GM12801 (cell line): ENCODE measurements around the gene GPA33.

ENCODE experiments used
- CTCF ChIP-seq: IDR thresholded peaks from one replicate; pipeline ENCODE4 v1.5.1; 2011; ENCODE audit warnings: control low read depth; ENCODE audit not compliant: insufficient read length; ENCODE audit errors: extremely low read depth

The GPA33 gene

GRCh38 chr1:167076136-167076710, 14.0 kb downstream of the GPA33 start:
- no peak for TF ChIP-seq CTCF

- TF ChIP-seq CTCF = no peak
These were observed 18.9 kb downstream of the GPA33 start for GRCh38 chr1:167071286-167071685.

GRCh38 chr1:167068761-167069160, 21.4 kb downstream of the GPA33 start:
- TF ChIP-seq CTCF = no peak

- no peak for TF ChIP-seq CTCF
These were observed 22.3 kb downstream of the GPA33 start for GRCh38 chr1:167067904-167068303.

GRCh38 chr1:167066333-167067122, 23.6 kb downstream of the GPA33 start:
- no peak for TF ChIP-seq CTCF

GRCh38 chr1:167065471-167065870, 24.7 kb downstream of the GPA33 start:
- no peak for TF ChIP-seq CTCF

GRCh38 chr1:167064621-167065020, 25.6 kb downstream of the GPA33 start:
- no peak for TF ChIP-seq CTCF
